HEK293 (cell line): ENCODE results near the gene ESR2.

ENCODE experiments used
- CTCF ChIA-PET: fragments of 350-600 bp; formaldehyde crosslinking; extraction: SDS; loops from one replicate; lab custom pipeline; 2021; ENCODE audit warnings: antibody characterized with exemption; lab: Yijun Ruan, JAX
- POLR2A ChIA-PET: fragments of 300-600 bp; formaldehyde crosslinking; extraction: SDS; loops from one replicate; lab custom pipeline; 2020; ENCODE audit warnings: antibody characterized with exemption, inconsistent platforms; lab: Yijun Ruan, JAX
- H3K27ac ChIP-seq: fragments of 200-500 bp; sonication (Bioruptor generic); 2 replicates; pipeline ENCODE4 v1.5.1; 2014; ENCODE audit warnings: low read depth, low read length, control low read depth, inconsistent platforms; ENCODE audit errors: extremely low read depth
- H3K36me3 ChIP-seq, 2 experiments: fragments of 200-500 bp in 1 of 2; sonication (Bioruptor generic) in 1 of 2; 1 replicate in 1 of 2; 2 replicates in 1 of 2; pipeline ENCODE4 v1.5.1; 2014 to 2017; ENCODE audit warnings: inconsistent platforms in 2 of 2, low read length in 2 of 2; ENCODE audit not compliant: control insufficient read depth in 2 of 2, insufficient read depth in 1 of 2
- H3K4me1 ChIP-seq: fragments of 200-500 bp; sonication (Bioruptor generic); 2 replicates; pipeline ENCODE4 v1.5.1; 2014; ENCODE audit warnings: mild to moderate bottlenecking, low read length, inconsistent platforms; ENCODE audit not compliant: control insufficient read depth, insufficient read depth
- H3K4me3 ChIP-seq: 2 replicates; pipeline ENCODE4 v1.5.1; 2011; ENCODE audit warnings: low read depth, mild to moderate bottlenecking, control low read depth, low read length, moderate library complexity
- H3K9me3 ChIP-seq: fragments of 200-500 bp; sonication (Bioruptor generic); 2 replicates; pipeline ENCODE4 v1.5.1; 2014; ENCODE audit warnings: low read depth, low read length, inconsistent platforms; ENCODE audit not compliant: control insufficient read depth, insufficient read depth
- AEBP2 ChIP-seq: fragments of 450-650 bp; formaldehyde crosslinking; IDR thresholded peaks from 2 replicates; pipeline ENCODE4 v1.5.1; 2016; ENCODE audit warnings: missing biosample characterization, missing genetic modification characterization, borderline replicate concordance
- FEZF1 ChIP-seq: fragments of 450-650 bp; formaldehyde crosslinking; IDR thresholded peaks from 2 replicates; pipeline ENCODE4 v1.5.1; 2016; ENCODE audit warnings: missing biosample characterization, missing genetic modification characterization
- GLIS1 ChIP-seq: fragments of 450-650 bp; formaldehyde crosslinking; IDR thresholded peaks from 2 replicates; pipeline ENCODE4 v1.5.1; 2016; ENCODE audit warnings: missing biosample characterization, missing genetic modification characterization
- KLF9 ChIP-seq: fragments of 450-650 bp; formaldehyde crosslinking; IDR thresholded peaks from 2 replicates; pipeline ENCODE4 v1.5.1; 2016; ENCODE audit warnings: missing biosample characterization, missing genetic modification characterization, low read depth
- SCRT1 ChIP-seq: fragments of 450-650 bp; formaldehyde crosslinking; IDR thresholded peaks from 2 replicates; pipeline ENCODE4 v1.5.1; 2016; ENCODE audit warnings: missing biosample characterization, missing genetic modification characterization, borderline replicate concordance
- SP7 ChIP-seq: fragments of 450-650 bp; formaldehyde crosslinking; IDR thresholded peaks from 2 replicates; pipeline ENCODE4 v1.5.1; 2016; ENCODE audit warnings: missing biosample characterization, missing genetic modification characterization
- TCF7L2 ChIP-seq: IDR thresholded peaks from 2 replicates; pipeline ENCODE4 v1.6.1; 2011; ENCODE audit warnings: low read depth, mild to moderate bottlenecking, inconsistent platforms, low read length, moderate library complexity, borderline replicate concordance
- ZBTB1 ChIP-seq: fragments of 450-650 bp; formaldehyde crosslinking; IDR thresholded peaks from 2 replicates; pipeline ENCODE4 v1.5.1; 2016; ENCODE audit warnings: missing biosample characterization, missing genetic modification characterization
- ZBTB21 ChIP-seq: fragments of 450-650 bp; formaldehyde crosslinking; IDR thresholded peaks from 2 replicates; pipeline ENCODE4 v1.5.1; 2017; ENCODE audit warnings: missing biosample characterization, missing genetic modification characterization
- ZNF10 ChIP-seq: fragments of 450-650 bp; formaldehyde crosslinking; IDR thresholded peaks from 2 replicates; pipeline ENCODE4 v1.5.1; 2017; ENCODE audit warnings: missing biosample characterization, missing genetic modification characterization
- ZNF2 ChIP-seq: fragments of 450-650 bp; formaldehyde crosslinking; IDR thresholded peaks from 2 replicates; pipeline ENCODE4 v1.5.1; 2016; ENCODE audit warnings: missing biosample characterization, missing genetic modification characterization
- ZNF335 ChIP-seq: fragments of 450-650 bp; formaldehyde crosslinking; conservative IDR thresholded peaks from 2 replicates; pipeline ENCODE4 v1.5.1; 2016; ENCODE audit warnings: missing biosample characterization, missing genetic modification characterization
- ZNF416 ChIP-seq: fragments of 450-650 bp; formaldehyde crosslinking; IDR thresholded peaks from 2 replicates; pipeline ENCODE4 v1.5.1; 2016; ENCODE audit warnings: missing biosample characterization, missing genetic modification characterization
- ZNF426 ChIP-seq: fragments of 450-650 bp; formaldehyde crosslinking; IDR thresholded peaks from 2 replicates; pipeline ENCODE4 v1.5.1; 2017; ENCODE audit warnings: missing biosample characterization, missing genetic modification characterization, mild to moderate bottlenecking, inconsistent platforms, moderate library complexity
- ZNF449 ChIP-seq: fragments of 450-650 bp; formaldehyde crosslinking; IDR thresholded peaks from 2 replicates; pipeline ENCODE4 v1.5.1; 2017; ENCODE audit warnings: missing biosample characterization, mild to moderate bottlenecking, missing genetic modification characterization, moderate library complexity
- ZNF513 ChIP-seq: fragments of 450-650 bp; IDR thresholded peaks from 2 replicates; pipeline ENCODE4 v1.5.1; 2018; ENCODE audit warnings: missing biosample characterization, missing genetic modification characterization
- ZNF521 ChIP-seq: fragments of 450-650 bp; formaldehyde crosslinking; IDR thresholded peaks from 2 replicates; pipeline ENCODE4 v1.5.1; 2017; ENCODE audit warnings: missing biosample characterization, mild to moderate bottlenecking, missing genetic modification characterization
- ZNF555 ChIP-seq: fragments of 450-650 bp; formaldehyde crosslinking; conservative IDR thresholded peaks from 2 replicates; pipeline ENCODE4 v1.5.1; 2017; ENCODE audit warnings: missing biosample characterization, mild to moderate bottlenecking, missing genetic modification characterization, inconsistent platforms
- ZNF610 ChIP-seq: fragments of 450-650 bp; formaldehyde crosslinking; IDR thresholded peaks from 2 replicates; pipeline ENCODE4 v1.5.1; 2016; ENCODE audit warnings: missing biosample characterization, missing genetic modification characterization, borderline replicate concordance
- ZNF645 ChIP-seq: fragments of 450-650 bp; formaldehyde crosslinking; IDR thresholded peaks from 2 replicates; pipeline ENCODE4; 2016; ENCODE audit warnings: missing biosample characterization, missing genetic modification characterization
- ZNF701 ChIP-seq: fragments of 450-650 bp; formaldehyde crosslinking; IDR thresholded peaks from 2 replicates; pipeline ENCODE4 v1.5.1; 2016; ENCODE audit warnings: missing biosample characterization, missing genetic modification characterization
- ZNF76 ChIP-seq: fragments of 450-650 bp; formaldehyde crosslinking; IDR thresholded peaks from 2 replicates; pipeline ENCODE4; 2016; ENCODE audit warnings: low read depth, missing biosample characterization, missing genetic modification characterization, borderline replicate concordance
- ZNF792 ChIP-seq: fragments of 450-650 bp; formaldehyde crosslinking; IDR thresholded peaks from 2 replicates; pipeline ENCODE4 v1.5.1; 2016; ENCODE audit warnings: missing biosample characterization, missing genetic modification characterization

Gene ESR2

GRCh38 chr14:64064447-64064846 is 229.7 kb downstream of the ESR2 start:
- TF ChIP-seq ZNF416 (tag by site-specific recombination) (no peak), SCRT1 (tag by site-specific recombination) (no peak), ZNF610 (tag by site-specific recombination) (no peak), ZNF645 (tag by site-specific recombination) (no peak), ZNF2 (tag by site-specific recombination) (no peak)
- Histone ChIP-seq H3K4me3 (no peak overlapping the region), H3K9me3 (no peaks in the 10 kb centered on the region), H3K4me1 (no peaks in the 10 kb centered on the region), H3K36me3 (peaks cover 3 to 9% of the 10 kb centered on the region in 2 experiments), H3K27ac (no peak overlapping the region)
- ChIA-PET POLR2A (no interaction called here), CTCF (interaction anchor here (0.6 kb wide), 1 partner anchor 110 kb away, joined by 3 read pairs; no protein-coding TSS in a partner anchor)

- no peaks in the 10 kb centered on the region for H3K9me3 ChIP-seq
- H3K27ac ChIP-seq: no peak overlapping the region
- ChIA-PET CTCF (interaction anchor here (1.1 kb wide), 1 partner anchor 9 kb away, joined by 3 read pairs; no protein-coding TSS in a partner anchor), POLR2A (no interaction called here)
- TF ChIP-seq SP7 (tag by site-specific recombination) (no peak), GLIS1 (tag by site-specific recombination) (no peak), ZNF335 (no peak), ZNF521 (tag by site-specific recombination) (no peak), ZBTB21 (tag by site-specific recombination) (no peak), FEZF1 (tag by site-specific recombination) (no peak), ZNF426 (tag by site-specific recombination) (no peak)
- H3K4me1 ChIP-seq: no peaks in the 10 kb centered on the region
- H3K4me3 ChIP-seq: no peak overlapping the region
- peaks cover 3 to 13% of the 10 kb centered on the region in 2 experiments for H3K36me3 ChIP-seq
Observed at GRCh38 chr14:64062381-64063115, 231.6 kb downstream of the ESR2 start.

GRCh38 chr14:64061706-64062105 is 232.5 kb downstream of the ESR2 start:
- POLR2A ChIA-PET: no interaction called here
- Histone ChIP-seq H3K36me3 (peaks cover 3 to 13% of the 10 kb centered on the region in 2 experiments), H3K4me3 (no peak overlapping the region), H3K9me3 (no peaks in the 10 kb centered on the region), H3K27ac (no peak overlapping the region), H3K4me1 (no peaks in the 10 kb centered on the region)
- CTCF ChIA-PET: interaction anchor here (0.7 to 1.1 kb wide), 2 partner anchors 8 to 47 kb away, joined by 3 to 7 read pairs; no protein-coding TSS in a partner anchor
- no peak for TF ChIP-seq ZNF513 (tag by site-specific recombination)

GRCh38 chr14:64061115-64061514 is 233.1 kb downstream of the ESR2 start:
- no peak overlapping the region for H3K27ac ChIP-seq
- H3K9me3 ChIP-seq: no peaks in the 10 kb centered on the region
- no peak overlapping the region for H3K4me3 ChIP-seq
- H3K4me1 ChIP-seq: no peaks in the 10 kb centered on the region
- H3K36me3 ChIP-seq: peaks cover 7 to 13% of the 10 kb centered on the region in 2 experiments
- CTCF ChIA-PET: interaction anchor here (1.1 kb wide), 2 partner anchors 10 to 127 kb away, joined by 3 to 4 read pairs; no protein-coding TSS in a partner anchor
- POLR2A ChIA-PET: no interaction called here
- TF ChIP-seq TCF7L2: no peak
- no peak for TF ChIP-seq ZNF449 (tag by site-specific recombination)
- TF ChIP-seq ZNF555 (tag by site-specific recombination): no peak
- TF ChIP-seq ZNF76 (tag by site-specific recombination): no peak
- no peak for TF ChIP-seq ZNF701
- TF ChIP-seq ZBTB1 (tag by site-specific recombination): no peak
- TF ChIP-seq KLF9 (tag by site-specific recombination): no peak
- TF ChIP-seq AEBP2: no peak
- TF ChIP-seq ZNF10: no peak
- no peak for TF ChIP-seq ZNF792 (tag by site-specific recombination)
